ENCODE measurements around the gene ZNF879. TPM values are rescaled to one million over a fixed set of nuclear protein-coding genes. Genes with fewer than 3 reads are reported as not detected.

ZNF879 gene
- polyA plus RNA-seq, 1 donor (not counting 4 experiments of a cell fraction or from before 2014, with no cell fraction given): 2.5 TPM

DNA sequence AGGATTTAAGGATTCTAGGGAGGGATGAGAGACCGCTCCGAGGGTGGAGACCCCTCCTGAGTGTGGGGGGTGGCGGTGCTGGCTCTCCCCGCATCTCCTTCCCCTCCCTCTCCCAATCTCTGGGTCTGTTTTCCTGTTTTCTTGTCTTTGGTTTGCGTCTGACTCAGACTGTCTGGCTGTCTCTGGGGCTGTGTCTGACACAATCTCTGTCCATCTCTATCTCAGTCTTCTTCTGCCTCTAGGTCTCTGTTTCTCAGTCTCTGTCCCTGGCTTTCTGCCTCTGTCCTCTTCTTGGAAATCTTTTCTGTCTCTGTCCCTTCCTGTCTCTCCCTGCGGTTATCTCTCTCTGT, 28.3 kb upstream of the ZNF879 start:
- Histone ChIP-seq H4K20me1 (ENCODE audit: control insufficient read depth, extremely low read depth, insufficient read depth, low read length) (no peaks in the 10 kb centered on the region), H3K4me3 (ENCODE audit: control insufficient read depth in 2 of 3, extremely low read depth in 1 of 3, insufficient read depth in 2 of 3, low read depth in 1 of 3, low read length in 3 of 3) (no peak overlapping the region), H3K4me2 (ENCODE audit: control insufficient read depth, extremely low read depth, insufficient read depth, low read depth, low read length) (no peak overlapping the region), H3K9me1 (ENCODE audit: control insufficient read depth, extremely low read depth, insufficient read depth, low read length) (no peaks in the 10 kb centered on the region), H3K4me1 (ENCODE audit: control insufficient read depth, extremely low read depth, insufficient read depth, low read length) (no peaks in the 10 kb centered on the region), H3K9me3 (ENCODE audit: control insufficient read depth, low read depth, low read length) (peaks cover 9% of the 10 kb centered on the region), H2AFZ (ENCODE audit: control insufficient read depth, low read length) (no peak overlapping the region), H3K27ac (ENCODE audit: control insufficient read depth, insufficient read depth, low read length) (no peak overlapping the region), H3K36me3 (ENCODE audit: control insufficient read depth in 2 of 2, extremely low read depth in 1 of 2, insufficient read depth in 2 of 2, low read length in 2 of 2) (no peaks in the 10 kb centered on the region), H3K9ac (ENCODE audit: control insufficient read depth, extremely low read depth, insufficient read depth, low read length) (no peak overlapping the region), H3K79me2 (ENCODE audit: control insufficient read depth, insufficient read depth, low read length) (no peaks in the 10 kb centered on the region), H3K27me3 (ENCODE audit: control insufficient read depth, extremely low read depth, insufficient read depth, low read length) (peaks cover 14% of the 10 kb centered on the region)
- dilution Hi-C loops (cut with MboI; ENCODE audit: extremely low pct_ligation_motif_present, low sequenced_read_pairs): no loop called here
- DNase-seq (ENCODE audit: low read depth, low spot score): no peak
- FAIRE-seq: no peak
- TF ChIP-seq, protein P1, sequence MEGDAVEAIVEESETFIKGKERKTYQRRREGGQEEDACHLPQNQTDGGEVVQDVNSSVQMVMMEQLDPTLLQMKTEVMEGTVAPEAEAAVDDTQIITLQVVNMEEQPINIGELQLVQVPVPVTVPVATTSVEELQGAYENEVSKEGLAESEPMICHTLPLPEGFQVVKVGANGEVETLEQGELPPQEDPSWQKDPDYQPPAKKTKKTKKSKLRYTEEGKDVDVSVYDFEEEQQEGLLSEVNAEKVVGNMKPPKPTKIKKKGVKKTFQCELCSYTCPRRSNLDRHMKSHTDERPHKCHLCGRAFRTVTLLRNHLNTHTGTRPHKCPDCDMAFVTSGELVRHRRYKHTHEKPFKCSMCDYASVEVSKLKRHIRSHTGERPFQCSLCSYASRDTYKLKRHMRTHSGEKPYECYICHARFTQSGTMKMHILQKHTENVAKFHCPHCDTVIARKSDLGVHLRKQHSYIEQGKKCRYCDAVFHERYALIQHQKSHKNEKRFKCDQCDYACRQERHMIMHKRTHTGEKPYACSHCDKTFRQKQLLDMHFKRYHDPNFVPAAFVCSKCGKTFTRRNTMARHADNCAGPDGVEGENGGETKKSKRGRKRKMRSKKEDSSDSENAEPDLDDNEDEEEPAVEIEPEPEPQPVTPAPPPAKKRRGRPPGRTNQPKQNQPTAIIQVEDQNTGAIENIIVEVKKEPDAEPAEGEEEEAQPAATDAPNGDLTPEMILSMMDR (optimal IDR thresholded peaks at IDR 0.05 in 1 of 3, IDR thresholded peaks at IDR 0.05 in 1 of 3, conservative IDR thresholded peaks at IDR 0.05 in 1 of 3; ENCODE audit: extremely low read depth in 1 of 3, insufficient read depth in 2 of 3, low read length in 3 of 3): no peak
- no peak for TF ChIP-seq EZH2 (IDR thresholded peaks at IDR 0.05; ENCODE audit: low read length)

DNA sequence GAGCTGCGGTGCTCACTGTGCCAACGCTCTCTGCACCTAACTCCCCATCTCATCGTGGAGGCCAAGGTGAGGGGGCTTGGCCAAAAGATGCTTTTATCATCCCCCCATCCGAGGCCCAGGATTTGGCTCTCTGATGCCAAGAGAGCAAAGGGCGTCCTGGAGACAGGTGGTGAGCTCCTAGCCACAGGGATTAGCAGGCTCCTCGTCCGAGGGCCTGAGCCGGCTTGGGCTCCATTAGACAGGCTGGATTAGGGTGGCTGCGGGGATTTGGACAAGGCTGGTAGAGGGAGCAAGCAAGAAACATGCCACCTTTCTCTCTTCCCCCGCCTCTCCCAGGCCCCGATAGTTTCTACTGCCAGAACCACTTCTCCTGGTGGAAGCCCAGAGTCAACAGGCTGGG, 27.4 kb upstream of the ZNF879 start:
- H4K20me1 ChIP-seq (ENCODE audit: control insufficient read depth, extremely low read depth, insufficient read depth, low read length): no peaks in the 10 kb centered on the region
- no peaks in the 10 kb centered on the region for H3K79me2 ChIP-seq (ENCODE audit: control insufficient read depth, insufficient read depth, low read length)
- no peak overlapping the region for H3K9ac ChIP-seq (ENCODE audit: control insufficient read depth, extremely low read depth, insufficient read depth, low read length)
- H3K4me1 ChIP-seq (ENCODE audit: control insufficient read depth, extremely low read depth, insufficient read depth, low read length): no peaks in the 10 kb centered on the region
- FAIRE-seq (no peak), DNase-seq (ENCODE audit: low read depth, low spot score) (no peak)
- no peaks in the 10 kb centered on the region for H3K36me3 ChIP-seq (ENCODE audit: control insufficient read depth in 2 of 2, extremely low read depth in 1 of 2, insufficient read depth in 2 of 2, low read length in 2 of 2)
- dilution Hi-C loops (cut with MboI; ENCODE audit: extremely low pct_ligation_motif_present, low sequenced_read_pairs): no loop called here
- H3K4me3 ChIP-seq (ENCODE audit: control insufficient read depth in 2 of 3, extremely low read depth in 1 of 3, insufficient read depth in 2 of 3, low read depth in 1 of 3, low read length in 3 of 3): no peak overlapping the region
- TF ChIP-seq EZH2 (IDR thresholded peaks at IDR 0.05; ENCODE audit: low read length): no peak
- TF ChIP-seq, protein P1 (optimal IDR thresholded peaks at IDR 0.05 in 1 of 3, IDR thresholded peaks at IDR 0.05 in 1 of 3, conservative IDR thresholded peaks at IDR 0.05 in 1 of 3; ENCODE audit: extremely low read depth in 1 of 3, insufficient read depth in 2 of 3, low read length in 3 of 3): no peak
- H3K9me3 ChIP-seq (ENCODE audit: control insufficient read depth, low read depth, low read length): peaks cover 5% of the 10 kb centered on the region
- H3K4me2 ChIP-seq (ENCODE audit: control insufficient read depth, extremely low read depth, insufficient read depth, low read depth, low read length): no peak overlapping the region
- no peak overlapping the region for H3K27ac ChIP-seq (ENCODE audit: control insufficient read depth, insufficient read depth, low read length)
- no peaks in the 10 kb centered on the region for H3K9me1 ChIP-seq (ENCODE audit: control insufficient read depth, extremely low read depth, insufficient read depth, low read length)
- peaks cover 14% of the 10 kb centered on the region for H3K27me3 ChIP-seq (ENCODE audit: control insufficient read depth, extremely low read depth, insufficient read depth, low read length)
- H2AFZ ChIP-seq (ENCODE audit: control insufficient read depth, low read length): no peak overlapping the region
